ENCODE data around the gene KIF16B. TPM values are rescaled to one million over a fixed set of nuclear protein-coding genes. Genes with fewer than 3 reads are reported as not detected.

The KIF16B gene
- total RNA-seq, 2 experiments from 2014 or later: 5.5 to 5.8 TPM

GRCh38 chr20:16555754-16556153 is 17.5 kb downstream of the KIF16B start:
- Mint-ChIP-seq H3K4me1 (no peaks in the 10 kb centered on the region), H3K9me3 (peaks cover 5% of the 10 kb centered on the region), H3K27me3 (no peaks in the 10 kb centered on the region), H3K27ac (no peak overlapping the region), H3K4me3 (no peak overlapping the region), H3K36me3 (peaks cover 2% of the 10 kb centered on the region)
- ATAC-seq (ENCODE audit: low read depth) (no peak), DNase-seq (no peak)
- POLR2A ChIA-PET: no interaction called here

- no peaks in the 10 kb centered on the region for H3K27me3 Mint-ChIP-seq
- DNase-seq (no peak), ATAC-seq (ENCODE audit: low read depth) (no peak)
- H3K27ac Mint-ChIP-seq: no peak overlapping the region
- H3K36me3 Mint-ChIP-seq: peaks cover 2% of the 10 kb centered on the region
- POLR2A ChIA-PET: no interaction called here
- H3K4me3 Mint-ChIP-seq: no peak overlapping the region
- H3K4me1 Mint-ChIP-seq: no peaks in the 10 kb centered on the region
- H3K9me3 Mint-ChIP-seq: peaks cover 5% of the 10 kb centered on the region
These were observed 18.3 kb downstream of the KIF16B start for GRCh38 chr20:16554766-16555543.

DNA sequence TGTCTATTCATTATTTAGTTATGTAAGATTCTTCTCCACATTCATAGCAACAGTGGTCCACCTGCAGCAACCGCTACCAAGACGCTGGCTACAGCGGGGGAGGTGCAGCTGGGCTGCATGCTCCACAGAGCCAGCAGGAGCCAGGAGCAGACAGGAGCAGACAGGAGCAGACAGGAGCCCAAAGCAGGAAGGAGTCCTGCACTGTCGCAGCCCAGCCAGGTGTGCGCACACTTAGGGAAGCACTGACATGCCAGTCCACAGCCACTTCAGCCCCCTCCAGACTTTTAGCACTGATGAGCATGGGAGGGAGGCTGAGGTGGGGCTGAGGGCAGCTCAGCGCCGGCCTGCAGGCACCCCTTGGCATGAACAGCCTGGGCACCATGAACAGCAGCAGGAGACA is 19.6 kb downstream of the KIF16B start:
- no peak for DNase-seq
- no peak overlapping the region for H3K27ac Mint-ChIP-seq
- H3K4me3 Mint-ChIP-seq: no peak overlapping the region
- peaks cover 5% of the 10 kb centered on the region for H3K9me3 Mint-ChIP-seq
- POLR2A ChIA-PET: no interaction called here
- H3K36me3 Mint-ChIP-seq: no peaks in the 10 kb centered on the region
- H3K4me1 Mint-ChIP-seq: no peaks in the 10 kb centered on the region
- no peaks in the 10 kb centered on the region for H3K27me3 Mint-ChIP-seq
- no peak for ATAC-seq (ENCODE audit: low read depth)

DNA sequence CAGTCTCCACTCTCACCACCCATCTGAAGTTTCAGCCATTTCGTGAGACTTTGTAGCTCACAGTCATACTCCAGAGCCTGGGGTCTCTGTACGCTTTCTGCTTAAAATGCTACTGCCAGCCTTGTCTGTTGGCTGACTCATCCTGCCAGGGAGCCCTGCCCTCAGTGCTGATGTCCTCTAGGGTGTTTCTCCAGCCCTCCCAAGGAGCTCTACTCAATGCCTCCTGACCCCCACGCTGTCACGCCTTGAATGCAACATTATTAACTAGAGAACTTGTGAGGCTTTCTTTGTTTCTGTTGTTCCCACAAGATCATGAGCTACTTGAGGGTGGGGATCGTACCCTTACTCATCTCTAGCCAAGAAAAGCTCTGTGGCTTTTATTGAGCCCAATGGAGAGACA is 20.1 kb downstream of the KIF16B start:
- no peak for ATAC-seq (ENCODE audit: low read depth)
- no peak for DNase-seq
- no peaks in the 10 kb centered on the region for H3K4me1 Mint-ChIP-seq
- POLR2A ChIA-PET: no interaction called here
- no peaks in the 10 kb centered on the region for H3K36me3 Mint-ChIP-seq
- no peak overlapping the region for H3K27ac Mint-ChIP-seq
- H3K4me3 Mint-ChIP-seq: no peak overlapping the region
- no peaks in the 10 kb centered on the region for H3K27me3 Mint-ChIP-seq
- H3K9me3 Mint-ChIP-seq: peaks cover 5% of the 10 kb centered on the region

DNA sequence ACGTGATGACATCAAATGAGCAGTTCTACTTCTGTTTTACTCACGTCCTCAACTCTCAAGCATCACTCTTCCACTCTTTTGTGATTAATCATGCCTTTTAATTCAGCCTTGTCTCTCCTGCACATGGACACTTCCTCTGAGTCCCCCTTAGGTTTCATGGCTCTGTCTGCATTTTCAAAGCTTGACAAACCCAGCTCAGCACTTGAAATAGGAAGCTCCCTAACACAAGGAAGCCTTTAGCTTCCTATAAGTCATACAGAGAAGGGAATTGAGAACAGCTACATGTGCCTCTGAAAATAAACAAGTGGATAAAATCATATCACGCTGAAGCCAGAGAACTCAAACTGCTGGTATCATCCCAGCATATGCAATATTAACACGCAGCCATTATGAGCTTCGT is 21.2 kb downstream of the KIF16B start:
- no peak for DNase-seq
- Mint-ChIP-seq H3K36me3 (no peaks in the 10 kb centered on the region), H3K4me1 (no peaks in the 10 kb centered on the region), H3K9me3 (peaks cover 5% of the 10 kb centered on the region), H3K4me3 (no peak overlapping the region), H3K27ac (no peak overlapping the region), H3K27me3 (no peaks in the 10 kb centered on the region)
- no peak for ATAC-seq (ENCODE audit: low read depth)
- POLR2A ChIA-PET: interaction anchor here (0.6 kb wide), 1 partner anchor 25 kb away, joined by 3 read pairs; no protein-coding TSS in a partner anchor

DNA sequence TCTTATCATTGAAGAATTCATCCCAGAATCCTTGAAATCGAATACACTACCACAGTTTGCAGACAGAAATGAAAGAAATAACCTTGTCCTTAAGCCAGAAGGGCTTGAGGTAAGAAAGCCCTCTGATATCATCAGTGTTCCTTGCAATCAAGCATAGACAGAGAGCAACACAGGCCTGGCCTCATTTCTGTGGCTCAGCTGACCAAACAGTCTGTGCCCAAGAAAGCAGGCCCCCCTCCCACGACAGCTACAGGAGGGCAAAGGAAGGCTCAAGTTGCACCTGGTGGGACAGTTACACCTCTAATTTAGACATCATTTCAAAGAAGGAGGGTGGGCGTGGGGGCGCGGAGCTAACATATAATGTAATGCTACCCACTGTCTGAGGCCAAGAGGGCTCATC is 21.6 kb downstream of the KIF16B start:
- ATAC-seq (ENCODE audit: low read depth) (no peak), DNase-seq (no peak)
- H3K27me3 Mint-ChIP-seq: no peaks in the 10 kb centered on the region
- no peak overlapping the region for H3K27ac Mint-ChIP-seq
- peaks cover 5% of the 10 kb centered on the region for H3K9me3 Mint-ChIP-seq
- no peaks in the 10 kb centered on the region for H3K4me1 Mint-ChIP-seq
- POLR2A ChIA-PET: interaction anchor here (0.6 kb wide), 1 partner anchor 26 kb away, joined by 3 read pairs; no protein-coding TSS in a partner anchor
- H3K36me3 Mint-ChIP-seq: no peaks in the 10 kb centered on the region
- H3K4me3 Mint-ChIP-seq: no peak overlapping the region

GRCh38 chr20:16548068-16548672 is 25.1 kb downstream of the KIF16B start:
- ATAC-seq (ENCODE audit: low read depth) (no peak), DNase-seq (no peak)
- Mint-ChIP-seq H3K27me3 (no peaks in the 10 kb centered on the region), H3K4me1 (no peaks in the 10 kb centered on the region), H3K36me3 (no peaks in the 10 kb centered on the region), H3K9me3 (peaks cover 4% of the 10 kb centered on the region), H3K4me3 (no peak overlapping the region), H3K27ac (no peak overlapping the region)
- POLR2A ChIA-PET: no interaction called here

GRCh38 chr20:16544949-16545348 is 28.3 kb downstream of the KIF16B start:
- no peak for ATAC-seq (ENCODE audit: low read depth)

GRCh38 chr20:16542477-16542876 is 30.8 kb downstream of the KIF16B start:
- no peak overlapping the region for H3K27ac Mint-ChIP-seq

More at GRCh38 chr20:16544949-16545348, 28.3 kb downstream of the KIF16B start:
- no peaks in the 10 kb centered on the region for H3K9me3 Mint-ChIP-seq
- POLR2A ChIA-PET: no interaction called here
- no peak for DNase-seq
- H3K27ac Mint-ChIP-seq: no peak overlapping the region
- H3K4me3 Mint-ChIP-seq: no peak overlapping the region
- H3K36me3 Mint-ChIP-seq: no peaks in the 10 kb centered on the region
- no peaks in the 10 kb centered on the region for H3K27me3 Mint-ChIP-seq
- H3K4me1 Mint-ChIP-seq: no peaks in the 10 kb centered on the region

GRCh38 chr20:16541878-16542277 is 31.4 kb downstream of the KIF16B start:
- H3K27me3 Mint-ChIP-seq: no peaks in the 10 kb centered on the region
- no peak for DNase-seq
- H3K27ac Mint-ChIP-seq: no peak overlapping the region
- H3K4me1 Mint-ChIP-seq: no peaks in the 10 kb centered on the region
- POLR2A ChIA-PET: no interaction called here
- ATAC-seq (ENCODE audit: low read depth): no peak
- H3K36me3 Mint-ChIP-seq: no peaks in the 10 kb centered on the region
- no peaks in the 10 kb centered on the region for H3K9me3 Mint-ChIP-seq
- no peak overlapping the region for H3K4me3 Mint-ChIP-seq

More at GRCh38 chr20:16542477-16542876, 30.8 kb downstream of the KIF16B start:
- POLR2A ChIA-PET: no interaction called here
- DNase-seq (no peak), ATAC-seq (ENCODE audit: low read depth) (no peak)
- H3K36me3 Mint-ChIP-seq: no peaks in the 10 kb centered on the region
- H3K27me3 Mint-ChIP-seq: no peaks in the 10 kb centered on the region
- no peak overlapping the region for H3K4me3 Mint-ChIP-seq
- H3K4me1 Mint-ChIP-seq: no peaks in the 10 kb centered on the region
- H3K9me3 Mint-ChIP-seq: no peaks in the 10 kb centered on the region

- Mint-ChIP-seq H3K27ac (no peak overlapping the region), H3K27me3 (no peaks in the 10 kb centered on the region), H3K4me3 (no peak overlapping the region), H3K9me3 (no peaks in the 10 kb centered on the region), H3K4me1 (no peaks in the 10 kb centered on the region), H3K36me3 (no peaks in the 10 kb centered on the region)
- no peak for DNase-seq
- ATAC-seq (ENCODE audit: low read depth): no peak
- POLR2A ChIA-PET: no interaction called here
These were observed 32.0 kb downstream of the KIF16B start for GRCh38 chr20:16541226-16541625.

GRCh38 chr20:16539280-16540021 is 33.8 kb downstream of the KIF16B start:
- Mint-ChIP-seq H3K9me3 (no peaks in the 10 kb centered on the region), H3K4me3 (no peak overlapping the region), H3K4me1 (no peaks in the 10 kb centered on the region), H3K27me3 (no peaks in the 10 kb centered on the region), H3K27ac (no peak overlapping the region), H3K36me3 (no peaks in the 10 kb centered on the region)
- DNase-seq: no peak
- POLR2A ChIA-PET: no interaction called here
- ATAC-seq (ENCODE audit: low read depth): no peak

DNA sequence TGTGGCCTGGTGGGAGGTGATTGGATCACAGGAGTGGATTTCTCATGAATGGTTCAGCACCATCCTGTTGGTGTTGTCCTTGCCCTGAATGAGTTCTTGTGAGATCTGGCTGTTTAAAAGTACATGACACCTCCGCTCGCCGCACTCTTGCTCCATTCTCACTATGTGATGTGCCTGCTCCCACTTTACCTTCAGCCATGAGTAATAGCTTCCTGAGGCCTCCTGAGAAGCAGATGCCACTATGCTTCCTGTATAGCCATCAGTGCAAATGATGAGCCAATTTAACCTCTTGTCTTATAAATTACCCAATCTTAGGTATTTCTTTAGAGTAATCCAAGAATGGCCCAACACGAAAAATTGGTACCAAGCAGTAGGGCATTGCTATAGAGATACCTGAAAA is 34.5 kb downstream of the KIF16B start:
- POLR2A ChIA-PET: no interaction called here
- Mint-ChIP-seq H3K4me1 (no peaks in the 10 kb centered on the region), H3K36me3 (no peaks in the 10 kb centered on the region), H3K27me3 (no peaks in the 10 kb centered on the region), H3K9me3 (no peaks in the 10 kb centered on the region), H3K27ac (no peak overlapping the region), H3K4me3 (no peak overlapping the region)
- DNase-seq: no peak
- no peak for ATAC-seq (ENCODE audit: low read depth)

GRCh38 chr20:16537918-16538317 is 35.3 kb downstream of the KIF16B start:
- Mint-ChIP-seq H3K36me3 (no peaks in the 10 kb centered on the region), H3K27ac (no peak overlapping the region), H3K4me3 (no peak overlapping the region), H3K9me3 (no peaks in the 10 kb centered on the region), H3K27me3 (no peaks in the 10 kb centered on the region), H3K4me1 (no peaks in the 10 kb centered on the region)
- ATAC-seq (ENCODE audit: low read depth): no peak
- POLR2A ChIA-PET: no interaction called here
- DNase-seq: no peak

All from activated naive CD8-positive, alpha-beta T cell treated with anti-CD3 and anti-CD28 coated beads, Interleukin-2, amount 10 ng/mL, durations not matched to agents 7 days and 5 days (primary cell).